Ecto neural progenitor cell (in vitro differentiated cells): ENCODE data around the gene CLASRP.

Experiments used
- DNase-seq: peaks from one replicate; pipeline ENCODE4 v3.0.0-alpha.2; 2018; ENCODE audit warnings: low spot score

CLASRP gene

GRCh38 chr19:45086480-45086879, 47.6 kb downstream of the CLASRP start:
- no peak for DNase-seq

- no peak for DNase-seq
Measured at GRCh38 chr19:45087531-45087930, 48.7 kb downstream of the CLASRP start.

GRCh38 chr19:45090034-45090433, 51.2 kb downstream of the CLASRP start:
- no peak for DNase-seq

GRCh38 chr19:45090606-45091005, 51.8 kb downstream of the CLASRP start:
- DNase-seq = no peak

- DNase-seq = peak; percentile 99
Measured at GRCh38 chr19:45091031-45091923, 52.4 kb downstream of the CLASRP start.

- DNase-seq = peak; percentile 96
Measured at GRCh38 chr19:45092747-45093678, 54.2 kb downstream of the CLASRP start, which contains the start of gene PPP1R37. Gene PPP1R37 (plus strand): TSS chr19:45093179. CDS start chr19:45093326, 147 bp downstream.

GRCh38 chr19:45094137-45094536, 55.3 kb downstream of the CLASRP start:
- DNase-seq = no peak

GRCh38 chr19:45094707-45095106, 55.9 kb downstream of the CLASRP start:
- no peak for DNase-seq

GRCh38 chr19:45095496-45096413, 56.9 kb downstream of the CLASRP start:
- DNase-seq = no peak

GRCh38 chr19:45096700-45097099, 57.9 kb downstream of the CLASRP start:
- DNase-seq = no peak

GRCh38 chr19:45097450-45097775, 58.6 kb downstream of the CLASRP start:
- DNase-seq = no peak

- DNase-seq = no peak
Measured at GRCh38 chr19:45097776-45098520, 59.1 kb downstream of the CLASRP start.

- DNase-seq = no peak
Measured at GRCh38 chr19:45098521-45099466, 59.9 kb downstream of the CLASRP start.

- no peak for DNase-seq
Measured at GRCh38 chr19:45099467-45100191, 60.8 kb downstream of the CLASRP start.

- DNase-seq = no peak
Measured at GRCh38 chr19:45100201-45100600, 61.4 kb downstream of the CLASRP start.

GRCh38 chr19:45100846-45101252, 62.0 kb downstream of the CLASRP start:
- no peak for DNase-seq

- DNase-seq = no peak
Measured at GRCh38 chr19:45101806-45102205, 63.0 kb downstream of the CLASRP start.

GRCh38 chr19:45102481-45102880, 63.6 kb downstream of the CLASRP start:
- no peak for DNase-seq

- peak; percentile 54 for DNase-seq
Measured at GRCh38 chr19:45103156-45103507, 64.3 kb downstream of the CLASRP start.
